ENCODE measurements around the gene S100A7.
"Not testable (repeated sequence)": the region's sequence is repeated elsewhere in the genome, so short reads cannot be mapped to it uniquely, and the experiment has no call there.

Gene S100A7

GRCh38 chr1:153475282-153475681 is 14.8 kb upstream of the S100A7 start:
- DNase-seq, result no peak

DNA sequence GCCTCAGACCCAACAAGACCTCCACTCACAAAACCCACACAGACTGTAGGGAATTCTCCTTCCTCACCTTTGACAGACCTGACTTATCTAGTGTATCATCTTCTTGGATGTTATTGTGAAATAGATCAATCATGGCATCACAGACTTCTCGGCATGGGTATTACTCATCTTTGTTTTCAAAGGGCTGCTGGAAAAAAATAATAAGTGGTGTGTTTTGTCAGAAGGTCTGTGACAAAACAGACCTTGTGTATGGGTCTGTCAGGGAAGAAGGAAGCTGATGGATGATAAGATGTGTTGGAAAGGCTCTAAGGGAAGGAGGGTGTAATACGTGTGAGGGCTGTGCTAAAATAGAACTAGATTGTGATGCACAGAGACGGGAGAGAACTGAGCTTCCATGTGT is 13.9 kb upstream of the S100A7 start:
- no peak for DNase-seq

DNA sequence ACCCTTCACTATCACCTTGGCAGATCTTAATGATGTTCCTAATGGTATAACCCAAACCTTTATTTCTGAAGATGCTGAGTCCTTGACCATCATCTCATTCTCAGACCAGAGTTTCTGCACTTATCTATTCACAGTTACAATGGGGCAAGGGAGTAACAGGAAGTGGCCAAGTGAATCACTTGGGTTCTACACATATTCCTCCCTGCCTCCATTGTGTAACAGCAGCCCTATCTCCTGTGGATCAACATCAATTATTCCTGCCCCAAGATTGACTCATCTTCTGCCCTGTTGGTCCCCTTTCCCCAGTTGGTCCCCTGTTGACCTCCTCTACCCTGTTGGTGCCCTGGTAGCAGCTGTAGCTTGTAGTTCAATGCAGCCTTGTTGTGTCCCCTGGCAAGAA is 10.3 kb upstream of the S100A7 start:
- no peak for DNase-seq

- no peak for DNase-seq
Observed at GRCh38 chr1:153466908-153467307, 6.5 kb upstream of the S100A7 start.

DNA sequence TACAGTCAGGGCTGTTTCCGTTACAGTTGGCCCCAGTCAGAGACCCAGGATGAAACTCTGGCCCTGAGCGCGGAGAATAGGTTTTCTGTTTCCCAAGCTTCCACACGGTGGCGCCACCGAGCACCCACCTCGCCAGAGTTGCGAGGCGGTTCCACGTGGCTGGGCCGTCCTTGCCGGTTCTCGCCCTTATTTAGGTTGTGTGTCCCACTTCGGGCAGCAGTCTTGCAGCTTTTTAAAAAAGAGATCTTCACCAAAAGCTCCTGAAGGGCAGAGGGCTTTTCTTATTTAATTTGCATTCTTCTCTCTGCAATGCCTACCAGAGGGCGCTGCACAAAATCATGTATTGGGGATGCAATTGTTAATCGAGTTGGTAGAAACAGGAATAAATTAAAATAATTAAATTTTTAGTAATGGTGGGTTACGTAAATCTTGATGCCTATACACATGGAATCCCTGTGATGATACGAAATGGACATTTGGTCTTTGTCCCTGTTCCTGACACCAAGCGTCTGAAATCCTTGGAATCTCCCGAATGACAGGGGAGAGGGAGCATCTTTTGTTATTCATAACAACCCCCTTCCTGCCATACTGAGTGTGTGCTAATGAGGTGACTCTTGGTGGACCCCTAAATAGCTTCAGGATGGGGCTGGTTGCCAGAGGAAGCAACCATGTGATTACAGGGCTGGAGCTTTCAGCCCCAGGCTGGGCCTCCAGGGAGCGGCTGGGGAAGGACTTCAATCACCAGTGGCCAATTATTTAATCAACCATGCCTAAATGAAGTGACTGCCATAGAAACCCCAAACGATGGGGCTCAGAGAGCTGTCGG is 5.6 kb upstream of the S100A7 start:
- no peak for DNase-seq

- DNase-seq, result not testable (repeated sequence)
Observed at GRCh38 chr1:153462741-153463140, 2.3 kb upstream of the S100A7 start.

- no peak for DNase-seq
Observed at GRCh38 chr1:153459655-153460054, 796 bp downstream of the S100A7 start.

GRCh38 chr1:153456396-153456795 is 4.1 kb downstream of the S100A7 start:
- no peak for DNase-seq

DNA sequence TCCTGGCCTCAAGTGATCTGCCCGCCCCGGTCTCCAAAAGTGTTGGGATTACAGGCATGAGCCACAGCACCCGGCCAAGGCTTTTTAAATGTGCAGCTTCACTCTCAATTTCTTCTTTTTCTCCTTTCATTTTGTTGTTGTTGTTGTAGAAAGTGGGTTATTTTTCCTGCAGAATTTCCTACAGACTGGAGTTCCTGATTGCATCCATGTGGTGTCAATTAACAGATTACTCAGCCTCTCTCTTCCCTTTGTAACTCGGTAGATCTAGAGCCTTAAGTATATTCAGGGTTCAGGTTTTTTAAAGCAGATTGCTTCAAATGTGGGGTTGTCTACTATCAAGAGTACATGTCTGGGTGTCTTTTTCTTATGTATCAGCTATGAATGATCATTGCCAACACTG is 11.6 kb downstream of the S100A7 start:
- not testable (repeated sequence) for DNase-seq

GRCh38 chr1:153447498-153448170 is 12.8 kb downstream of the S100A7 start:
- no peak for DNase-seq

GRCh38 chr1:153444078-153444477 is 16.4 kb downstream of the S100A7 start:
- no peak for DNase-seq

DNA sequence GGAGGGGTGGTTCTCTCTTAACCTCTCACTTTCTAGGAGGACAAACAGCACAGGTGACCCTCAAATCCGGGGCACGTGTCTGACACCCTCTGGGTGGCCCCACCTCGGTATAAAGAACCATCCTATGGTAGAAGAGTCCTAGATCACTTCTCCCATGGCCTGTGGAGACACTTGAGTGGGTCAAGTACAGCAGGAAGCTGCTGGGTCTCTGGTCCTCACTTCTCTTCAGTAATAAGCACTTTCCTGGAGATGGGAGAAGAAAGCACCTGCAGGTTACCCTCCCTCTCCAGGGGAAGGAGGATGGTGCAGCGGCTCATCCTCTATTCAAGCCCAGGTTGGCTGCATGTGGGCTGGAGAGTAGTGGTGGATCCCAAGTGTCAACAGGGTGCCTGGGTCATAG is 17.0 kb downstream of the S100A7 start:
- DNase-seq, result no peak

- no peak for DNase-seq
Observed at GRCh38 chr1:153441238-153441755, 19.2 kb downstream of the S100A7 start.

GRCh38 chr1:153439273-153439672 is 21.2 kb downstream of the S100A7 start:
- no peak for DNase-seq

DNA sequence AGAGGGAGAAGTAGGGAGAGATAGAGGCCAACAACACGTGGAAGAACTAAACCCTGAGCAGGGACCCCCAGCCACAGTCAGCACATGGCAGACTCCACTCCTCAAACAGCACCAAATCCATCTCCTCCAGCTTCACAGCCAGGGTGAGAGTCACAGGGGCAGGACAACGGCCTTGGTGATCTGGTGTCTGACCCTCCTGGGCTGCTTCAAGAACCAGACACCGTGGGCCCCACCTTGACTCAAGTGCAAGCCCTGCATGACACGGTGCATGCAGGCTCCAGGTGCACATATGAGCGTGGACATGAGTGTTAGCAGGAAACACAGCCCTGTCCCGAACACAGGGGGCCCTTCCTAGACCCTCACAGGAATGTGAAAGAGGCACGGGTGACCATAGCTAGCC is 21.9 kb downstream of the S100A7 start:
- no peak for DNase-seq

- no peak for DNase-seq
Observed at GRCh38 chr1:153437236-153437635, 23.2 kb downstream of the S100A7 start.

GRCh38 chr1:153434746-153435455 is 25.6 kb downstream of the S100A7 start:
- DNase-seq, result no peak

DNA sequence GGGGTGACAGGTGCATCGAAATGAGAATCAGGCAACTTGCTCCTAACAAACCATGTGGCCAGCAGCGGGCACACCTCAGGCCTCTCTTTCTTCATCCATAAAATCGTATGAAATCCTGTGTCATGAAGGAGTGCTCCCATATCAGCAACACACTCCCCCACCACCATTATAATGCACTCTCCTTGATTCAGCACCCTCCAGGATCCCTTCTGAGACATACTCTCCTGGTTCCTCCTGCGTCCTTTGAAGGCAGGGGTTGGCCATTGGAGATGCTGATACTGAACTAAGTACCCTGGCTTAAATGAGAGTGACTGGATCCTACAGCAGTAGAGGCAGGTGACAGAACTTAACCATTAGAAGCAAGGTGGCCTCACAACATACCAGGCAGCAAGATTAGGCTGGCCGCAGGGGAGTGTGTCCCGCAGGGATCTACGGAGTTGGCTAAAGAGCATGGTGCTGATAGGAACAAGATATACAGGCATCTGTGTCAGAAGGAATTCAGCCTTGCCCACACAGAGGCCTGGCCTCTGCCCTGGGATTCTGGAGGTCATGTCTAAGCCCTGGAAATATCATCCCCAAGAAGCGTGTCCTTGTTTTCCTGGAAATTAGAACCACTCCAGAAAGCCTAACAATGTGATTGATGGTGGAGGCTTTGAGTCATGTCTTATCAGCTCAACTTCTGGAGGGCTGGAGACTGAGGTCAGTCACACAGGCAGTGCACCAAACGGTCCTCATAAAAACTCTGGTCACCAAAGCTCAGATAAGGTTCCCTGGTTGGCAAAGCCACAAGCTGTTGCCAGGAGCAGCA is 27.4 kb downstream of the S100A7 start:
- no peak for DNase-seq

- DNase-seq, result no peak
Observed at GRCh38 chr1:153431928-153432327, 28.5 kb downstream of the S100A7 start.

DNA sequence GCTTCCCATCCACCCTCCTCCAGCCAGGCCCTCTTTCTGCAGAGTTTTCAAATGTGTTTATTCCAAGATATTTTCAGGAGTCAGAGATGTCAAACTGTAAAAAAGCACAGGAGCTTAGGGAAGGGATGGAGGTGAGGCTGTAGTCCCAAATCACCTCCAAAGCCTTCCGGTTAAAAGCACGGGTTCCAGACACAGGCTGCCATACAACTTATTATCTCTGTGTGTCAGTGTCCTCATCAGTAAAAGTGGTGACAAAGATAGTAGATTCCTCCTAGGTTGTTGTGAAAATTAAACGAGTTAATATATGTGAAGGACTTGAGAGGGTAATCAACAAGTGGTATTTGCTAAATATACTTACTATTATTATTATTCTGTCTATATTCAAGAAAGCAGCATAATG is 29.0 kb downstream of the S100A7 start:
- no peak for DNase-seq

- no peak for DNase-seq
Observed at GRCh38 chr1:153431002-153431401, 29.4 kb downstream of the S100A7 start.

GRCh38 chr1:153430561-153430960 is 29.9 kb downstream of the S100A7 start:
- no peak for DNase-seq

- no peak for DNase-seq
Observed at GRCh38 chr1:153430166-153430553, 30.3 kb downstream of the S100A7 start.
